ENCODE results near the gene ELMO3. TPM values are rescaled to one million over a fixed set of nuclear protein-coding genes. Genes with fewer than 3 reads are reported as not detected.
A peak's percentile ranks its signal among the peaks of the same experiment; 100 is the strongest.

Gene ELMO3
- total and polyA plus RNA-seq, 2 donors (not counting 1 experiment from before 2014, with no cell fraction given): 0.33 to 0.36 TPM

GRCh38 chr16:67188323-67188722 lies 10.6 kb upstream of the ELMO3 start:
- Histone ChIP-seq H3K27ac (ENCODE audit: insufficient read depth, low read length) (no peak overlapping the region), H3K4me2 (ENCODE audit: extremely low read depth, insufficient read depth, low read length) (no peak overlapping the region), H3K27me3 (ENCODE audit: control insufficient read depth, insufficient read depth, low read length) (no peaks in the 10 kb centered on the region), H3K36me3 (ENCODE audit: control insufficient read depth, insufficient read depth, low read length) (no peaks in the 10 kb centered on the region), H3K9ac (ENCODE audit: insufficient read depth, low read length) (no peak overlapping the region), H2AFZ (ENCODE audit: low read length) (no peak overlapping the region), H3K4me3 (replicated peaks in 1 of 4; ENCODE audit: control extremely low read depth in 1 of 4, insufficient read depth in 1 of 4, low read depth in 3 of 4, low read length in 4 of 4) (no peak overlapping the region), H4K20me1 (ENCODE audit: control insufficient read depth, extremely low read depth, insufficient read depth, low read length) (no peaks in the 10 kb centered on the region), H3K79me2 (ENCODE audit: control insufficient read depth, insufficient read depth, low read length) (peaks cover 13% of the 10 kb centered on the region), H3K9me3 (ENCODE audit: control insufficient read depth, insufficient read depth, low read depth, low read length) (no peaks in the 10 kb centered on the region), H3K4me1 (ENCODE audit: control insufficient read depth, extremely low read depth, insufficient read depth, low read length) (peaks cover 27% of the 10 kb centered on the region)
- TF ChIP-seq, protein P1, sequence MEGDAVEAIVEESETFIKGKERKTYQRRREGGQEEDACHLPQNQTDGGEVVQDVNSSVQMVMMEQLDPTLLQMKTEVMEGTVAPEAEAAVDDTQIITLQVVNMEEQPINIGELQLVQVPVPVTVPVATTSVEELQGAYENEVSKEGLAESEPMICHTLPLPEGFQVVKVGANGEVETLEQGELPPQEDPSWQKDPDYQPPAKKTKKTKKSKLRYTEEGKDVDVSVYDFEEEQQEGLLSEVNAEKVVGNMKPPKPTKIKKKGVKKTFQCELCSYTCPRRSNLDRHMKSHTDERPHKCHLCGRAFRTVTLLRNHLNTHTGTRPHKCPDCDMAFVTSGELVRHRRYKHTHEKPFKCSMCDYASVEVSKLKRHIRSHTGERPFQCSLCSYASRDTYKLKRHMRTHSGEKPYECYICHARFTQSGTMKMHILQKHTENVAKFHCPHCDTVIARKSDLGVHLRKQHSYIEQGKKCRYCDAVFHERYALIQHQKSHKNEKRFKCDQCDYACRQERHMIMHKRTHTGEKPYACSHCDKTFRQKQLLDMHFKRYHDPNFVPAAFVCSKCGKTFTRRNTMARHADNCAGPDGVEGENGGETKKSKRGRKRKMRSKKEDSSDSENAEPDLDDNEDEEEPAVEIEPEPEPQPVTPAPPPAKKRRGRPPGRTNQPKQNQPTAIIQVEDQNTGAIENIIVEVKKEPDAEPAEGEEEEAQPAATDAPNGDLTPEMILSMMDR (conservative IDR thresholded peaks at IDR 0.05 in 1 of 2, IDR thresholded peaks at IDR 0.05 in 1 of 2; ENCODE audit: low read depth in 1 of 2, low read length in 2 of 2): no peak
- TF ChIP-seq EZH2 (IDR thresholded peaks at IDR 0.05; ENCODE audit: low read length, missing control alignments): no peak
- no peak for DNase-seq (ENCODE audit: low read depth in 2 of 2)

DNA sequence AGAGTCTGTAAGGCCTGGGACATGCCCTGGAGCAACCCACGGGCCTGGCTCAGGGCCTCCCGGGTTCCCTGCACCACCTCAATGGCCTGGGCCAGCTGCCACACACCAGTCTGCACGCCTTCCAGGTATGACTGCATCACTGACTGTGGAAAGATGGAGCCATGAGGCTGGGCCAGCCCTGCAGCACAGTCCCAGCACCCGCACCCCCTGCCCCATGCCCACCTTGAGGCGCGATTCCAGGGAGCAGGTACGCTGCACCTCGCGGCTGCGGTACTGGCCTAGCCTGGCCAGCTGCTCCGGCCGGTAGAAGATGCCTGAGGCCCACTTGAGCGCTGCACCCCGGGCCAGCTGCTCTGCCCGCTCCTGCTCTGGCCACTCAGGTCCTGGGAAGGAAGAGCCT lies 10.1 kb upstream of the ELMO3 start:
- peaks cover under 1% of the 10 kb centered on the region for H3K36me3 ChIP-seq (ENCODE audit: control insufficient read depth, insufficient read depth, low read length)
- H4K20me1 ChIP-seq (ENCODE audit: control insufficient read depth, extremely low read depth, insufficient read depth, low read length): no peaks in the 10 kb centered on the region
- H3K4me3 ChIP-seq (replicated peaks in 1 of 4; ENCODE audit: control extremely low read depth in 1 of 4, insufficient read depth in 1 of 4, low read depth in 3 of 4, low read length in 4 of 4): no peak overlapping the region
- H3K9ac ChIP-seq (ENCODE audit: insufficient read depth, low read length): no peak overlapping the region
- H3K27me3 ChIP-seq (ENCODE audit: control insufficient read depth, insufficient read depth, low read length): no peaks in the 10 kb centered on the region
- H2AFZ ChIP-seq (ENCODE audit: low read length): no peak overlapping the region
- no peak overlapping the region for H3K27ac ChIP-seq (ENCODE audit: insufficient read depth, low read length)
- no peak overlapping the region for H3K4me2 ChIP-seq (ENCODE audit: extremely low read depth, insufficient read depth, low read length)
- H3K79me2 ChIP-seq (ENCODE audit: control insufficient read depth, insufficient read depth, low read length): peaks cover 18% of the 10 kb centered on the region
- DNase-seq (ENCODE audit: low read depth in 2 of 2): no peak
- H3K9me3 ChIP-seq (ENCODE audit: control insufficient read depth, insufficient read depth, low read depth, low read length): no peaks in the 10 kb centered on the region
- TF ChIP-seq, protein P1 (conservative IDR thresholded peaks at IDR 0.05 in 1 of 2, IDR thresholded peaks at IDR 0.05 in 1 of 2; ENCODE audit: low read depth in 1 of 2, low read length in 2 of 2): no peak
- no peak for TF ChIP-seq EZH2 (IDR thresholded peaks at IDR 0.05; ENCODE audit: low read length, missing control alignments)
- peaks cover 30% of the 10 kb centered on the region for H3K4me1 ChIP-seq (ENCODE audit: control insufficient read depth, extremely low read depth, insufficient read depth, low read length)

- DNase-seq (ENCODE audit: low read depth in 2 of 2): no peak
- Histone ChIP-seq H3K4me1 (ENCODE audit: control insufficient read depth, extremely low read depth, insufficient read depth, low read length) (peaks cover 25% of the 10 kb centered on the region), H3K79me2 (ENCODE audit: control insufficient read depth, insufficient read depth, low read length) (peaks cover 27% of the 10 kb centered on the region), H3K36me3 (ENCODE audit: control insufficient read depth, insufficient read depth, low read length) (peaks cover 12% of the 10 kb centered on the region), H4K20me1 (ENCODE audit: control insufficient read depth, extremely low read depth, insufficient read depth, low read length) (no peaks in the 10 kb centered on the region), H3K4me3 (replicated peaks in 1 of 4; ENCODE audit: control extremely low read depth in 1 of 4, insufficient read depth in 1 of 4, low read depth in 3 of 4, low read length in 4 of 4) (no peak within 1 kb of the TSS), H3K9me3 (ENCODE audit: control insufficient read depth, insufficient read depth, low read depth, low read length) (no peaks in the 10 kb centered on the region), H3K9ac (ENCODE audit: insufficient read depth, low read length) (no peak within 1 kb of the TSS), H3K27me3 (ENCODE audit: control insufficient read depth, insufficient read depth, low read length) (no peaks in the 10 kb centered on the region), H3K27ac (ENCODE audit: insufficient read depth, low read length) (no peak within 1 kb of the TSS), H3K4me2 (ENCODE audit: extremely low read depth, insufficient read depth, low read length) (peak within 1 kb of the TSS; percentile 23), H2AFZ (ENCODE audit: low read length) (no peak within 1 kb of the TSS)
- TF ChIP-seq EZH2 (IDR thresholded peaks at IDR 0.05; ENCODE audit: low read length, missing control alignments): no peak
- TF ChIP-seq, protein P1 (conservative IDR thresholded peaks at IDR 0.05 in 1 of 2, IDR thresholded peaks at IDR 0.05 in 1 of 2; ENCODE audit: low read depth in 1 of 2, low read length in 2 of 2): no peak
These were observed 8.9 kb upstream of the ELMO3 start, which contains the start of gene EXOC3L1 for GRCh38 chr16:67190041-67190440. Gene EXOC3L1 (minus strand): TSS chr16:67190136. CDS start chr16:67189676, 460 bp downstream.

Measured in fibroblast of lung (primary cell).